ENCODE results near the gene ANGEL1. TPM values are rescaled to one million over a fixed set of nuclear protein-coding genes. Genes with fewer than 3 reads are reported as not detected.
A peak's percentile ranks its signal among the peaks of the same experiment; 100 is the strongest.

Gene ANGEL1
- total RNA-seq, 1 donor from 2014 or later, result 38.8 TPM

DNA sequence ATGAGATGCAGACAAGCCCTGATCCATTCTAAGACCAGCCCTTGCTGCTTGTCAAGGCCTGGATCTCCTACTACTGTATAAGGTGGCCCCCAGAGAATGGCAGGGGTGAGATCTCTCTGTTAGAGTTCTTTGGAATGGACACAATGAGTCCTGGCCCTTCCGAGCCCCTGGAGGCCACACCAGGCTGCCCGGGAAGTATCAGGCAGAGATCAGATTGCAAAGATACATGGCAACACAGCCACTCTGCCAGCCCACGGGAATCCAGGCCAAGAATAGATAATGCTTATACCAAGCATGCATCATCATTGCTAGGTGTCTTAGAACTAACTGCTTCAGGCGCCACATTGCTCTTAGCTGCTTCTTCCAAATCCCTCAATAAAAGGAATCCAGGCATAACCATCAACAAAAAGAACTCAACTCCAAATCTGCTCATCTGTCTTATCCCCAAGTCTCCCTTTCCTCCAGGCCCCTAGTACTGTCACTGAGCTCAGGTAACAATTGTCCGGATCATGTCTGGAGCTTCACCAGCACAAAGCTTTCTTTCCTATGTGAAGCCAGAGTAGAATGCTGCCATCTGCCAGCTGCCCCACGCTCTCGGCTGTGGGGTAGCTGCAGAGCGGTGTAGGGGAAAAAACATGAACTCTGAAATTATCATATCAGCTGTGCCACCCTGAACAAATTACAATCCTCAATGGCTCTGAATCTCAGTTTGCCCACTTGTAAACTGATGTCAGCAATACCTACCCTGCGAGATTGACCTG lies 56.9 kb downstream of the ANGEL1 start:
- Mint-ChIP-seq H3K4me1 (peaks cover 10% of the 10 kb centered on the region), H3K27me3 (ENCODE audit: low read depth) (peaks cover 2% of the 10 kb centered on the region), H3K36me3 (ENCODE audit: low read depth) (no peaks in the 10 kb centered on the region), H3K27ac (ENCODE audit: unreplicated experiment) (no peak overlapping the region), H3K4me3 (peak overlapping the region; percentile 50), H3K9me3 (no peaks in the 10 kb centered on the region)
- DNase-seq (ENCODE audit: low read depth, low spot score), result no peak
- TF ChIP-seq CTCF (conservative IDR thresholded peaks at IDR 0.05), result no peak

DNA sequence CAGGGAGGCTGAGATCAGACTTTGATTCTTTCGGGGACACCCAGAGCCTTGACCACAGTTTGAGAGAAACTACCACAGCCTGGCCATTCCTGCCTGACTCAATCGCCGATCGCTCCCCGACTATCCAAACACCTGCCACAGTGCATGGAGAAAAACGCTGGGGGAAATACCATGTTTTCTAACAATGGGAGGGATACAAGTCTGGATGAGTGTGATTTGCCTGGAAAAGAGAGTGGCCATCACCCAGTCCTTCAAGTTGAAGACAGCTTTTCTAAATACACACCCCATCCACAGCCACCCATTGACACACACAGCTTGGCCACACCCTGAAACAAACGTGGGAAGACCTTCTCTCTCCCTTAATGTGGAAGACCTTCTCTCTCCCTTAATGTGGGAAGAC lies 58.1 kb downstream of the ANGEL1 start:
- no peaks in the 10 kb centered on the region for H3K9me3 Mint-ChIP-seq
- no peak for DNase-seq (ENCODE audit: low read depth, low spot score)
- no peaks in the 10 kb centered on the region for H3K36me3 Mint-ChIP-seq (ENCODE audit: low read depth)
- no peak overlapping the region for H3K27ac Mint-ChIP-seq (ENCODE audit: unreplicated experiment)
- H3K4me1 Mint-ChIP-seq, result peaks cover 5% of the 10 kb centered on the region
- H3K4me3 Mint-ChIP-seq, result no peak overlapping the region
- H3K27me3 Mint-ChIP-seq (ENCODE audit: low read depth), result no peaks in the 10 kb centered on the region
- no peak for TF ChIP-seq CTCF (conservative IDR thresholded peaks at IDR 0.05)

GRCh38 chr14:76753541-76754198 lies 59.0 kb downstream of the ANGEL1 start:
- Mint-ChIP-seq H3K27me3 (ENCODE audit: low read depth) (no peaks in the 10 kb centered on the region), H3K27ac (ENCODE audit: unreplicated experiment) (no peak overlapping the region), H3K4me3 (no peak overlapping the region), H3K36me3 (ENCODE audit: low read depth) (no peaks in the 10 kb centered on the region), H3K4me1 (peaks cover 5% of the 10 kb centered on the region), H3K9me3 (no peaks in the 10 kb centered on the region)
- no peak for TF ChIP-seq CTCF (conservative IDR thresholded peaks at IDR 0.05)
- DNase-seq (ENCODE audit: low read depth, low spot score), result no peak

DNA sequence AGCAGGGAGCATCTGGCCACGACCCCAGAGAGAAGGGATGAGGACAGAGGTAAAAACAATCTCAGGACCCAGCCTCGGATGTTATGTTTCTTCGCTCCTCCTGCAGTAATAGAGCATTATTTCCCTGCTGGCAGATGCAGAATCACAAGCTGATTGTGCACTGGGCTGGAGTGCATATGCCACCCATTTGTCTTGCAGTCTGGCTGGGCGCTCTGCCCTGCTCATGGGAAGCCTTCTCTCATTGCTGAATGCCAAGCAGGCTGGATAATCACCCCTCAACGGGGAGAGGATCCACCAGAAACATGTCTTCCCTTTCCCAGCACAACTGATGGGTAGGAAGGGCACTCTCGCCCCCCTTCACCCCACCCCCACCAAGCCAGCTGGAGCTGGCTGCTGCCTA lies 59.9 kb downstream of the ANGEL1 start:
- peaks cover 5% of the 10 kb centered on the region for H3K4me1 Mint-ChIP-seq
- H3K27ac Mint-ChIP-seq (ENCODE audit: unreplicated experiment), result no peak overlapping the region
- no peaks in the 10 kb centered on the region for H3K27me3 Mint-ChIP-seq (ENCODE audit: low read depth)
- no peaks in the 10 kb centered on the region for H3K36me3 Mint-ChIP-seq (ENCODE audit: low read depth)
- no peak overlapping the region for H3K4me3 Mint-ChIP-seq
- no peaks in the 10 kb centered on the region for H3K9me3 Mint-ChIP-seq
- no peak for DNase-seq (ENCODE audit: low read depth, low spot score)
- TF ChIP-seq CTCF (conservative IDR thresholded peaks at IDR 0.05), result no peak

DNA sequence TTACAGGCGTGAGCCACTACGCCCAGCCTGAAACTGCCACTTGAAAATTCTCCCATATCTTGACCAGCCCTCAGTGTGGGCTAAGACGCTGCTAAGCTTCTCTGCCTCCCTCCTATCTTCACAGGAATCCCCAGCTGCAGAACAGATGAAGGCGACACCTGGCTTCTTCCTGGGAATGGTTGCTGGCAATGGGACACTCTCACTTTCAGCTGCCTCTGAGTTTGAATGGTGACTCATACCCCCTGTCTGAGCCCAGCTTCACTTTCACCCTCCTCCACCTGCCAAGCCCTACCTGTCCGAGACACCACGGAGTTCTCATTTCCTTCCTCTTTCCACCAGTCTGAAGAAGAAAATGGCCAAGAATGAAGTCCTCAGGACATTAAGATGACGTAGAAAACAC lies 69.7 kb downstream of the ANGEL1 start:
- Mint-ChIP-seq H3K36me3 (ENCODE audit: low read depth) (peaks cover 31% of the 10 kb centered on the region), H3K4me1 (no peaks in the 10 kb centered on the region), H3K27me3 (ENCODE audit: low read depth) (no peaks in the 10 kb centered on the region), H3K9me3 (peaks cover 21% of the 10 kb centered on the region), H3K27ac (ENCODE audit: unreplicated experiment) (no peak overlapping the region), H3K4me3 (no peak overlapping the region)
- no peak for TF ChIP-seq CTCF (conservative IDR thresholded peaks at IDR 0.05)
- DNase-seq (ENCODE audit: low read depth, low spot score), result no peak
